Endothelial cell of umbilical vein (primary cell): Measurements from ENCODE around the gene AGTPBP1.
"Not testable (repeated sequence)": the region's sequence is repeated elsewhere in the genome, so short reads cannot be mapped to it uniquely, and the experiment has no call there.

Experiments
- CTCF ChIP-seq, 2 donors: IDR thresholded peaks; 1 replicate in 1 of 2; 2 replicates in 1 of 2; pipeline ENCODE4 v1.5.1; 2011; ENCODE audit warnings: low read length in 2 of 2, mild to moderate bottlenecking in 2 of 2, moderate library complexity in 2 of 2, control low read depth in 1 of 2, inconsistent platforms in 1 of 2, low read depth in 1 of 2; ENCODE audit not compliant: insufficient read depth in 1 of 2; ENCODE audit errors: extremely low read depth in 1 of 2
- EZH2 ChIP-seq: IDR thresholded peaks from 2 replicates; pipeline ENCODE4 v1.6.1; 2012; ENCODE audit warnings: borderline replicate concordance, low read depth, mild to moderate bottlenecking, moderate library complexity, low read length, inconsistent platforms; ENCODE audit not compliant: severe bottlenecking
- FOS ChIP-seq: IDR thresholded peaks from 2 replicates; pipeline ENCODE4 v1.6.1; 2011; ENCODE audit warnings: mild to moderate bottlenecking, low read length, moderate library complexity, borderline replicate concordance; ENCODE audit not compliant: insufficient read depth
- GATA2 ChIP-seq: IDR thresholded peaks from 2 replicates; pipeline ENCODE4 v1.7.0; 2011; ENCODE audit warnings: low read depth, mild to moderate bottlenecking, moderate library complexity, mixed read lengths, low read length; ENCODE audit not compliant: insufficient read length, insufficient read depth
- JUN ChIP-seq: IDR thresholded peaks from 2 replicates; pipeline ENCODE4 v1.6.1; 2011; ENCODE audit warnings: borderline replicate concordance, low read depth; ENCODE audit not compliant: insufficient read length, insufficient read depth
- MAX ChIP-seq: IDR thresholded peaks from 2 replicates; pipeline ENCODE4 v1.6.1; 2011; ENCODE audit not compliant: insufficient read depth, insufficient read length
- MYC ChIP-seq: IDR thresholded peaks from one replicate; pipeline ENCODE4 v1.6.1; 2011; ENCODE audit warnings: mild to moderate bottlenecking, low read depth, low read length
- POLR2A ChIP-seq: IDR thresholded peaks from 2 replicates; pipeline ENCODE4 v1.6.1; 2012; ENCODE audit warnings: low read depth, mild to moderate bottlenecking, control low read depth, low read length
- POLR2AphosphoS5 ChIP-seq: IDR thresholded peaks from 2 replicates; pipeline ENCODE4 v1.6.1; 2012; ENCODE audit warnings: low read depth, mild to moderate bottlenecking, control low read depth, low read length, moderate library complexity; ENCODE audit not compliant: insufficient read depth

- not testable (repeated sequence) for TF ChIP-seq POLR2AphosphoS5; CTCF (IDR thresholded peaks at IDR 0.05; ENCODE audit: extremely low read depth in 1 of 2, insufficient read depth in 1 of 2, low read depth in 1 of 2, low read length in 2 of 2); MAX; POLR2A; EZH2; FOS; MYC; JUN; GATA2
These were observed 168.2 kb downstream of the AGTPBP1 start for GRCh38 chr9:85573546-85573945.
